GM10266 (cell line): ENCODE results near the gene FBXO31.
"Not testable (repeated sequence)": the region's sequence is repeated elsewhere in the genome, so short reads cannot be mapped to it uniquely, and the experiment has no call there.

Experiments
- DNase-seq: peaks from one replicate; pipeline ENCODE4 v3.0.0; 2012; ENCODE audit errors: extremely low spot score
- TF ChIP-seq, protein P1 (sequence below): IDR thresholded peaks from 2 replicates; pipeline ENCODE4 v1.5.1; 2012; ENCODE audit warnings: mild to moderate bottlenecking, low read depth; ENCODE audit not compliant: control insufficient read depth, insufficient read depth; ENCODE audit errors: missing control alignments

Gene FBXO31

DNA sequence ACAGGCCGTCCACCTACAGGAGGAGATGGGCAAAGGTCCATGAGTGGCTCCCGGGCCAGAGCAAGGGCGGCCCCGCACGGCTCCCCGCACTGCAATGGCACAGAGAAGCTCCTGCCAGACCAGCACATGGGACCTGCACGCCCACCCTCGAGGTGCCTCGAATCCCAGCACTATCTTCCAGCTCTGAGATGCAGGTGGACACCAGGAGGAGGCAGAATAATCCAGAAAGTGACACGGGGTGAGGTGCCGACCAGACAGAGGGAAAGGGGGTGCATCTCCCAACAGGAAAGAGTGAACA is 39.9 kb downstream of the FBXO31 start:
- DNase-seq = no peak
- TF ChIP-seq, protein P1, sequence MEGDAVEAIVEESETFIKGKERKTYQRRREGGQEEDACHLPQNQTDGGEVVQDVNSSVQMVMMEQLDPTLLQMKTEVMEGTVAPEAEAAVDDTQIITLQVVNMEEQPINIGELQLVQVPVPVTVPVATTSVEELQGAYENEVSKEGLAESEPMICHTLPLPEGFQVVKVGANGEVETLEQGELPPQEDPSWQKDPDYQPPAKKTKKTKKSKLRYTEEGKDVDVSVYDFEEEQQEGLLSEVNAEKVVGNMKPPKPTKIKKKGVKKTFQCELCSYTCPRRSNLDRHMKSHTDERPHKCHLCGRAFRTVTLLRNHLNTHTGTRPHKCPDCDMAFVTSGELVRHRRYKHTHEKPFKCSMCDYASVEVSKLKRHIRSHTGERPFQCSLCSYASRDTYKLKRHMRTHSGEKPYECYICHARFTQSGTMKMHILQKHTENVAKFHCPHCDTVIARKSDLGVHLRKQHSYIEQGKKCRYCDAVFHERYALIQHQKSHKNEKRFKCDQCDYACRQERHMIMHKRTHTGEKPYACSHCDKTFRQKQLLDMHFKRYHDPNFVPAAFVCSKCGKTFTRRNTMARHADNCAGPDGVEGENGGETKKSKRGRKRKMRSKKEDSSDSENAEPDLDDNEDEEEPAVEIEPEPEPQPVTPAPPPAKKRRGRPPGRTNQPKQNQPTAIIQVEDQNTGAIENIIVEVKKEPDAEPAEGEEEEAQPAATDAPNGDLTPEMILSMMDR = no peak

DNA sequence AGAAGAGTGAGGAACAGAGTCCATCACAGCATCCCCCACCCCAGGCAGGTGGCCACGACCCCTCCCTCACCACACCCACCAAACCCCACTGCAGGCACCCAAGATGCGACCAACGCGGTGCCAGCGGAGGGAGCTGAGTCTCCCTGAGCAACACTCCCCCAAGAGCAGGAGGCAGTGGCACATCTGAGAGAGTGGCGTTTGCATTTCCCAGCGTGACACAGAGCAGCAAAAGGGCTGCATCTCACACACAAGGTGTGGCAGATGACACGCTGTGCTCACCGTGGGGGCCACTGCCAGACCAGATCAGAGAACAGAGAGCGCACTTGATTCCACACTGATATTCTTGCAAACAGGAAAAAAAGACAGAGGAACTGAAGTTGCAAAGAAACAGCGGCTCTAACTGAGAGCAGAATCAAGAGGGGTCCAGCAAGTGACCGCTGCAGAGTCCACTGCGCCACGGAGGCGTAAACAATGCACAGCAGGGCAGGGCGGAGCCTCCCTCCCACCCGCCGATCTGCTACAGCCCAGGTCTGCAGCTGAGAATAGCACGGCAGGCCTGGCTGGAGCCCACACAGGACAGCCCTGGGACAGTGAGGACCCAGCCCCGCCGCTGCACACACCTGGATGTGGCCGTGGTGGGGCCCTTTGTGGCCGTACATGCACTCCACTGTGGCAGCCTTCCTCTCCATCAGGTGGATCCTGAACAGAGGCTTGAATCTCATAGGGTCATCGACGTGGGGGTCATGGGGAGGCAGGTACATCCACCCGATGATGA is 40.4 kb downstream of the FBXO31 start:
- TF ChIP-seq, protein P1 = no peak

DNA sequence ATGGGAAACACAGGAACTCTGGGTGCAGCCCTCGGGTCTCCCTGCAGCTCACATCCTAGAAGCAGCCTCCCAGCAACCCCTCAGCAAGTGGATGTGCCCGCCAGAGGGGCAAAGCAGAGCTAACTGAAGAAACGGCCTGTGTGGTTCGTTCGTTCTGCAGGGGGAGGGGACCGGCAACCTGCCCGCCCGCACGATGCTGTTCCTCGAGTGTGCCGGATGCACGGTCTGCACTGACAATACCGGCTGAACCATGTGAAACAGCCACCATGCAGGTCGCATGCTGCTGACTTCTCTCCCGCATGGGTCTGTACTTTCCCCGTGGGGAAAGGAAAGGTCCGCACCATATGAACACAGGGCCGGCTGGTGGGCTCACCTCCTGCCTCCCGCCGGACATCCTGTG is 41.1 kb downstream of the FBXO31 start:
- TF ChIP-seq, protein P1 = no peak
- no peak for DNase-seq

More for the DNA sequence above, 40.4 kb downstream of the FBXO31 start:
- no peak for DNase-seq

DNA sequence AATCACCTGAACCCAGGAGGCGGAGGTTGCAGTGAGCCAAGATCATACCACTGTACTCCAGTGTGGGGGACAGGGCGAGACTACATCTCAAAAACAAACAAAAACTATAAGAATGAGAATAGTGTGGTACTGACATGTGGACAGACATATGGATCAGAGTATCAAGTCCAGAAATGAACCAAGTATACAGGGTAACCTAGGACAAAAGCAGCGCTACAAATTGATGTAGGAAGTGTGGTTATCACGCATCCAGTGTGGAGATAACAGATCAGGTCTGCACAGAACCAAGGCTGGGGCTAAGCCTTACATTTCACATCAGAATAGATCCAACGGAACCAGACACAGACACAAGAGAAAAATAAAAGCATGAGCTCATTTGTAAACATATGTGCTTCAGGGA is 43.4 kb downstream of the FBXO31 start:
- TF ChIP-seq, protein P1 = no peak
- no peak for DNase-seq

DNA sequence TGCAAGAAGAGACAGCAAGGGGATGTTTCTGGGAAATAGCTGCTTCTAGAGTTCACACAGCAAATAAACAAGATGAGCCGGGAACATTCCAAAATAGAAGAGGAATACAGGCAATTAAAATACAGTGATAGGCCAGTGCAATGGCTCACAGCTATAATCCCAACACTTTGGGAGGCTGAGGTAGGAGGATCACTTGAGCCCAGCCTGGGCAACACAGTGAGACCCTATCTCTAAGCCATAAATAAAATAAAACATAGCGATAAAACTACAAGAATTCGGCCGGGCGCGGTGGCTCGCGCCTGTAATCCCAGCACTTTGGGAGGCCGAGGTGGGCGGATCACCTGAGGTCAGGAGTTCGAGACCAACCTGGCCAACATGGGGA is 43.9 kb downstream of the FBXO31 start:
- not testable (repeated sequence) for DNase-seq

DNA sequence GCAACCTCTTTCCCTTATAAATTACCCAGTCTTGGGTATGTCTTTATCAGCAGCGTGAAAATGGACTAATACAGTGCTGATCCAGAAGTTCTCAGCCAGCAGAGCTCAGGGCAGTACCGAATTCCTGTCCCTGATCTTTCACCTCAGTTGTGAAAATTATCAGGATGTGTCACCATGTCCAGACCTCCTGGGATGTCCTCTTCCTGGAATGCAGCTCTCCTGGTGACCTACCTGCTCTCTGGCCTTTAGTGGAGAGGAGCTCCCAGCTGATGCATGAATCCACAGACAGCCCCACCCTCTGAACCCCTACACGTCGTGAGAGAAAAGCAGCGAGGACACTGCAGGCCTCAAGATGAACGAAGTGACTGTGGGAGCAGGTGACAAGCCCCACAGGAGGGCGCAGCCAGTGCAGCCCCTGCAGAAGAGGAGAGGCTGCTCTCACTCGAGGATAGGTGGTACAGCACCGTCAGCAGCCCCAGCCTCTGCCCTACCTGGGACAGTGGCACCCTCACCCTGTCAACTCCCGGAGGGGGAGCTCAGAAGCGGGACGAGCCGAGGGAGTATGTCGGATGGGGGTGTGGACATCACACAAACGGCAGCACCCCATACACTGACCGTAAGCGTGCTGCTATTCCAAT is 44.4 kb downstream of the FBXO31 start:
- DNase-seq = no peak
- TF ChIP-seq, protein P1 = no peak

DNA sequence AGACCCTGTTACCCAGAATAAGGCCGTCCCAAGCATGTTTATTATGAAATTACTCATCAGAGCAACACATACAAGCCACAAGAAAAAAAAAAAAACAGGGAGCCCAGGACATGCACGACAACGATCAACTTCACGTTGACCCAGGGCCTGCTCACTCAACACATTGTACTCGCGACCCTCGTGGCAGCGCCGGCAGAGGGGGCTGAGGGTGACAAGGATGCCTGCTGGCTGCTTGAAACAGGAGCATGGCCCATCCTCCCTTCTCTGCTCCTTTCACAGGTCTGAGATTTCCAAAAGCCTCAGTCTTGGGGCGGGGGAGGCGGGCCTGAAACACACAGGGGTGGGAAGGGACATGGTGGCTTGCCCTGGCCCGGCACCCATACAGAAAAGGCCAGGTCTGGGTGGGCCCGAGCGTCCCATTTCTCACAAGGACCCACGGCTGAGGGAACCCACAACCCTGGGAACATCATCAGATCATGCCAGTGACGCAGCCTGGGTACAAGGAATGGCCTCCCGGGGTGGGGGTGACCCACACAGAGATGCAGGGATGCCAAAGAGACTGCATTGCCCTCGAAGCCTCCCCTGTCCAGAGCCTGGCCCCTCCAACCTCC is 45.3 kb downstream of the FBXO31 start:
- TF ChIP-seq, protein P1 = no peak
- no peak for DNase-seq
